Right renal pelvis (tissue), 4 donors: ENCODE results near the gene E2F2. TPM values are rescaled to one million over a fixed set of nuclear protein-coding genes. Genes with fewer than 3 reads are reported as not detected.

ENCODE experiments used
- DNase-seq, 4 donors: peaks; one replicate each; pipeline ENCODE4 v3.0.0-alpha.2; 2013; ENCODE audit warnings: low read depth in 4 of 4, low spot score in 3 of 4, missing footprints in 1 of 4
- polyA plus RNA-seq, 4 donors: library from polyadenylated mRNA; unstranded; fragments of 120-200 nt; gene quantifications; one replicate each; pipeline ENCODE4 v1.2.1, GENCODE V29; 2013; ENCODE audit not compliant: insufficient read length in 4 of 4

The E2F2 gene, protein sequence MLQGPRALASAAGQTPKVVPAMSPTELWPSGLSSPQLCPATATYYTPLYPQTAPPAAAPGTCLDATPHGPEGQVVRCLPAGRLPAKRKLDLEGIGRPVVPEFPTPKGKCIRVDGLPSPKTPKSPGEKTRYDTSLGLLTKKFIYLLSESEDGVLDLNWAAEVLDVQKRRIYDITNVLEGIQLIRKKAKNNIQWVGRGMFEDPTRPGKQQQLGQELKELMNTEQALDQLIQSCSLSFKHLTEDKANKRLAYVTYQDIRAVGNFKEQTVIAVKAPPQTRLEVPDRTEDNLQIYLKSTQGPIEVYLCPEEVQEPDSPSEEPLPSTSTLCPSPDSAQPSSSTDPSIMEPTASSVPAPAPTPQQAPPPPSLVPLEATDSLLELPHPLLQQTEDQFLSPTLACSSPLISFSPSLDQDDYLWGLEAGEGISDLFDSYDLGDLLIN
- 1 to 10 TPM; 4.4 to 5.3 (median 4.7) TPM for polyA plus RNA-seq

DNA sequence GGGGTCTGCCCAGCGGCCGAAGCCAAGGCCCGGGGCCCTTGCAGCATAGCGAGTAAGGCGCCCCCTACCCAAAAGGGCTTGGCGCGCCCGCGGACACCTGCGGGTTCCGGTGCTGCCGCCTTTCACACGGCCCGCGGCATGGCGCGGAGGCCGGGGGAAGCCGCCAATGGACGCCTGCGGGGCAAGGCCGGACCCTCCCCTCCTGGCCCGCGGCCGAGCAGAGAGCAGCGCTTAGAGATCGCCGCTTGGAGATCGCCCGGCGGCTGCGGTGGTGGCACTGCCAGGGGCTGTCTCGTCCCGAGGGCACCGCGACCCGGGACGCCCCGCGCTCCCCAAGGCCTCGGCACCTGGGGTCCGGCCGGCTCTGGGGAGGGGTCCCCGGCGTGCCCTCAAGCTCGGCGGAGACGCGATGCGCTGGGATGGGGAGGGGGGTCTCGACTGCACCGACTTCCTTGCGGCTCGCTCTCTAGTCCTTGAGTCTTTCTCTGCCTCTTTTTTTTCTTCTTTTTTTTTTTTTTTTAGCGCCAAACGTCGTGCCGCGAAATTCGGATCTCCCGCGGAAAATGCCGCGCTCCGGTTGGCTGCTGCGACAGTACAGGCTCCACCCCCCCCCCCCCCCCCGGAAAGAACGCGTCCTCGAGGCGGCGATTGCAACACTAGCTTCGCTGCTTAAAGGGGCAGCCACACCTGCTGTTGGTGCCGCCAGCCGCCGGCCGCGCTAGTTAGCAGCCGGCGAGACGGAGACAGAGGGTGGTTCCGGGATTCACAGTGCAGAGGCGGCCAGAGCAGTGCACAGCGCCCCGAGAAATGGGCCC, at the start of gene E2F2:
Gene E2F2, minus strand, starts transcription at position 487 of the 815 bp plus-strand sequence. Its CDS starts 440 bp downstream, at position 47.
- DNase-seq = peak in 2 of 4 donors; percentile 60 to 75

DNA sequence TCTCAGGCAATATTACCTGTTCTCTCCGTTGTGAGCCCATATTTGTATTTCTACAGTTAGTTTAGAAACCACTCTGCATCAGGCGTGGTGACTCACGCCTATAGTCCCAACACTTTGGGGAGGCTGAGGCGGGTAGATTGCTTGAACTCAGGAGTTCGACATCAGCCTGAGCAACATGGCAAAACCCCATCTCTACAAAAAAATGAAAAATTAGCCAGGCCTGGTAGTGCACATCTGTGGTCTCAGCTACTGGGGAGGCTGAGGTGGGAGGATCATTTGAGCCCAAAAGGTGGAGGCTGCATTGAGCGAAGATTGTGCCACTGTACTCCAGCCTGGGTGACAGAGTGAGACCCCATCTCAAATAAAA, 47.9 kb upstream of the E2F2 start:
- no peak for DNase-seq

- DNase-seq = no peak
Observed at GRCh38 chr1:23578311-23578996, 47.4 kb upstream of the E2F2 start.

DNA sequence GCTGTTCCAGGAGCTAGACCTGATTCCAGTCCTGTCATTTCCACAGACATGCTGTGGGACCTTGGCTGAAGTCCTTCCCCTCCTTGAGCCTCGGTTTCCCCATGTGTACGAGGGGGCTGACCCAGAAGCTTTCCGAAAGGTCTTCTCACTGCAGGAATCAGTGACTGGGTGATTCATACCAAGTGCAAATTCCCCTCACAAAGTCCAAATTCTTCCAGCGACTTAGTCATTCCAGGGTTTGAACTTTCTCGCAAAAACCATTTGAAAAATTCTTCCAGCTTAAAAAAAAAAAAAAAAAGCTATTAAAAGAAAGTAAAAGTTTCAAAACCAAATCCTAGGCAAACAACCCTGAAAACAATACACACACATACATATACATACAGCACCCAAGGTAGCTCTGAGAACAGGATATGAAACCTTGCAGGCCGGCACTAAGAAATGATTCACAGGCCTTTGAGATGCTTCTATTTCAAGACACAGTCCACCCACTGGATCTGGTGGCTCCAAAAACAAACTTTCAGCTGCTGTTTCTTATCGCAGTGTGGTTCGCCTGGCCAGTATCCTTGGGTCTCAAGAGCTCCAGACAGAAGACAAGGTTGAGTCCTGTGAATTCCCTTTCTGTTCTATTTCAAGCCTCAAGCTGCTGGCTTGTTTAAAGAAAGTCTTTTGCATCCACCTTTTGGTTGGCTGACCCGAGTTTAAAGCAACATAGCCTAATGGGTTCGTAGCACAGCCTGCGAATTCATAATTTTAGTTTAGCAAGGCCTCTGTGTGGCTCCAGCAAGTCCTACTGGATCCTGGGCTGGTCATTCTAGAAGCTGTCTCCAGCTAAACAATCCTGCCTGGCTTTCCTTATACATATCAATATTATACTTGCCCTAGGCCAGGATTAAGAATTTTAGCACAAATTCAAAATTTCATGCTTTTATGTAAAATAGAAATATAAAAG, 46.3 kb upstream of the E2F2 start:
- DNase-seq = no peak

DNA sequence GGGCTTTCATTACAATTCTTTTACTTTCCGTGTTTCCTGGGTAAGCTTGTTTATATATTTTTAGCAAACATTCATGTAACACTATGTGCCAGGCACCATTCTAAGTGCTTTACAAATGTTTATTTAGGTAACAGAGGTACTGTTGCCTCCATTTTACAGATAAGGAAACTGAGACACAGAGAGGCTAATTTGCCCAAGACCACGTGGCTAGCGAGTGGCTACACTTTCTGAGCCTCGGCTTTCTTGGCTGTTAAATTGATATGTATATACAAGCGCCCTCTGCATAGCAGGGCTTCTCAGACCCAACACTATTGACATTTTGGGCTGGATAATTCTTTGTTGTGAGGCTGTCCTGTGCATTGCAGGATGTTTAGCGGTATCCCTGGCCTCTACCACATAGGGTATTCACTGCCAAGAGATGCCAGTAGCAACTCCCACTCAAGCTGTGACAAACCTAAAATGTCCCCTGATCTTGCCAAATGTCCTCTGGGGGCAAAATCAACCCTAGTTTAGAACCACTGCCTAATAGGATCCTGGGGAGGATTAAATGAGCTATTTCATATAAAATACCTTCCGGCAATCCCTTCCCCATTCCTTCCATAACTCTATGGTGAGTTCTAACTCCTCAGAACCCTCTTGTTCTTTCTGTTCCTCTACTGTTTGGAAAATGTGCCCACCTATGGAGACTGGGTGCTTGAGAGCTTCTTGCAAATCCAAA, 45.5 kb upstream of the E2F2 start:
- DNase-seq = no peak

DNA sequence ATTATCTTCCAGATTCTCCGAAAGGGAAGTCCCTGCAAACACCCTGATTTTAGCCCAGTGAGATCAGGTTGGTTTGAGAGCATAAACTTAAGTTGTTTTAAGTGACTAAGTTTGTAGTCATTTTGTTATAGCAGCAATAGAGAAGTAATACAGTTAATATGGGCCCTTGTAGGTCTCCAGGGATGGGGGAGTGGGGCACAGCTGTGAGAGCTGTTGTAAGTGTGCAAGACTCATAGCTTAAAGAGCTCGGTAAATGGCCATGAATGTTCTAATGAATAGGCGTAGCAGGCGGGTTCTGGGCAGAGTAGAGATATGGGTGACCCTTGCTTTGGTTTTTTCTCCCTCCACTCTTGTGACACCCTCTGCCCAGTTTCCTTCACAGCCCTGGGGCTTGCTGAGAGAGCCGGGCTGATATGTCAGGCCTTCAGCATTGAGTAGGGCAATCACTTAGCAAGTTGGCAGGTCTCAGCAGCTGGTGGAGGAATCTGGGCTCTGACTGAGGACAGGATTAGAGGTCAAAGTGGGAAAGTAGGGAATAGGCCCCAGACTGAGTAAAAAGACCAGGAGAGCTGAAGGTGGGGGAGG, 44.3 kb upstream of the E2F2 start:
- no peak for DNase-seq

DNA sequence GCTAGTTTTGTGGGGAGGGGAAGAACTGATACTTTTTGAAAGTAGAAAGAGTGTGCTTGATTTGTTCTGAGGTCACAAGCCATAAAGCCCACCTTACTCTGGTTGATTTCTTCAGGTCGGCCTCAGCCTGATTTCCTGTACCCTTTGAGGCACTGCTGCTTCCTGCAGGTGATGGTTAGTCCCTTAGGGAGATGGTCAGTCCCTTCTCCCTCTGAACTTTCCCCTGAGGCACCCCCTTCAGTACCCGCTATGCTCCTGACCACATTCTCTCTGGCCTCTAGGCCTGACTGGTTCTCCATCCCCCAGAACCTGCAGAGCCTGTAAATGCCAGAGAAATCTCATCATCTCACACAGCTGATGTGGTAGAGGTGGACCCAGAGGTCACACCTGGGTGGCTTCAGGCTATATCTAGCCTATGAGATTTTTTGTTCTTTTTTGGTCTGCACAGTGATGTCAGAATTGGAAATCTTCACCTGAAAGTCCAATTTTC, 43.3 kb upstream of the E2F2 start:
- no peak for DNase-seq

DNA sequence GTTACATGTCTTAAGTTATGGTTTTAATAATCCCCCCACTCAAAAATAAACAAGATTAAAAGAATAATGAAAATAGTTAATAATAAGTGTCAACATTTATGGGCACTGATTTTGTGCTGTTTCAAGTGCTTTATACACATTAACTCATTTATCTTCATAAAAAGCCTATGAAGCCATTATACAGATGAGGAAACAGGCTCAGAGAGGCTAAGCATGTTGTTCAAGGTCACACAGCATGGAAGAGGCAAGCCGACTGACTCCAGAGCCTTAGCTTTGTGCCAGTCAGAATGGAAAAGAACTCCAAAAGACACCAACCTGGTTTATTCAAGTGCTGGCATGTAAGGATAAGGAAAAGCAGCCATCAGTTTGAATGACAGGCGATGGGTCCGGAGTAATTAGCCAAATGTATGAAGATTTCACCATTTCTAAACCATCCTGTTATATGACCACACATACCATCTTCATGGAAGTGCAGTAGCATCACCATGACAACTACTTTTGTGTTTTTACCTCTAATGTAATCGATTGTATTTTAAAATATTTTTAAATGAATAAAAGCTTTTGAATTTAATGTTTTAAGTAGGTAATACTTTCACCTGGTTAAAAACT, 42.6 kb upstream of the E2F2 start:
- DNase-seq = no peak

DNA sequence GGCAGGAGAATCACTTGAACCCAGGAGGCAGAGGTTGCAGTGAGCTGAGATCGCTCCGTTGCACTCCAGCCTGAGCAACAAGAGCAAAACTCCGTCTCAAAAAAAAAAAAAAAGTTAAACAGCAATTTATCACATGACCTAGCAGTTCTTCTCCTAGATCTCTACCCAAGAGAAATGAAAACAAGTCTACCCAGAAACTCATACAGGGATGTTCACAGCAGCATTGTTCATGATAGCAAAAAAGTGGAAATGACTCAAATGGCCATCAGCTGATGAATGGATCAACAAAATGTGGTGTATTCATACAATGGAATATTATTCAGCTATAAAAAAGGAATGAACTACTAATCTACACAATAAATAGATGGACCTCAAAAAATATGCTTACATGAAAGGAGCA, 40.4 kb upstream of the E2F2 start:
- no peak for DNase-seq

- DNase-seq = no peak
Observed at GRCh38 chr1:23570001-23570691, 39.1 kb upstream of the E2F2 start.

GRCh38 chr1:23568608-23569383, 37.8 kb upstream of the E2F2 start:
- DNase-seq = no peak

DNA sequence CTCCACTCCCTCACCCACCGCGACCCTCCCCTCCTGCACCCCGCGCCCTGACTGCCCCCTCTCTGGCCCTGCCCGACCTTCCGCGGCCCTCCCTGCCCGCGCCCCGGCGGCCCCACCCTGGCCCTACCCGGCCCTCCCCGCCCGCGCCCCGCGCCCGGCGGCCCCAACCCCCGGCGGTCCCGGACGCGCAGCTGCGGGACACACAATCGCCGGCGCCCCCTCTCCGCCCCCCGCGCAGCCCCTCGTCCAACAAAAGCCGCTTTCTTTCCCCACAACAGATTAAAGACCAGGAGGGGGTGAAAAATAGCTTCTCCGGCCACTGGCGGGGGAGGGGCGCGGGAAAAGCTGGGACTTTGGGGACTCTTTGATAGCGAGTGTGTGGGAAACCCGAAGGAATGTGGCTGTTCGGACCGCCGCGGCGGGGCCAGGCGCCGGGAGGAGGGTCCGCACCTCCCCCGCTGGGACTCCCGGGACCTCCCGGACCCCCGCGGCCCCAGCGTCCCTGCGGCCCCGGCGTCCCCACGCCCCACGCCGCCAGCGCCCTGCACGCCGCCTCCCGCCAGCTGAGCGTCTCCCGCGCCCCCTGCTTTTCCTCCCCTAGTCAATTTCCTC, 37.1 kb upstream of the E2F2 start:
- DNase-seq = no peak

DNA sequence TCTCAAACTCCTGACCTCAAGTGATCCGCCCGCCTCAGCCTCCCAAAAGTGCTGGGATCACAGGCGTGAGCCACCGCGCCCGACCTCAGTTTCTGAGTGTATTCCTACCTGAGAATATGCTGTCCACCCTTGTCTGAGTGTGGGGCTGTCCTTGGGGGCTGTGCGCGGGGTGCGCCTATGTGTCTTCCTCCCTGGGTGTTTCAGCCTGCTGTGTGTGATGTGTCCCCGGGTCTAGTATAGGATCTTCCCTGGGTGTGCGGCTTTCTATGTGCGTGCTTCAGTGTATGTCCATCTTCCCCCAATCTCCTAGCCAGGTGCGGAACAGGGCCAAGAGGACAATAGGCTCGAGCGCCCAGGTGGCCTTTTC, 36.6 kb upstream of the E2F2 start:
- no peak for DNase-seq

- no peak for DNase-seq
Observed at GRCh38 chr1:23566304-23566703, 35.3 kb upstream of the E2F2 start.

DNA sequence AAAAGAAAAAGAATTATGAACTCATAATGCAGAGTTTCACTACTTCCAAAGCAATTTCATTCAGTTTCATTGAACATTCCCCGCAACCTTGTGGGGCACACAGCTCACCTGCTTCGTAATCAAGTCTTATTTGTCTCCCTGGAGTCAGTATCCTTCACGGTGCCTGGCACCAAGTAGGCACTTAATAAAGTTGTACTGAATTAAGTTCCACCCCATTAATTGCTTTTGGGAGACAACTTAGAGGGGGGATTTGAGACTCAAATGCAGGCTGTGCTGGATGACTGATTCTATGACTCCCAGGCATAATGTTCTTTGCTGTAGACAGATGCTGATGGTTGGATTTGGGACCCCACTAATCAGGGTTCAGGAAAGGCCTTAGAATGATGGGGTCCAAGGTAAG, 34.7 kb upstream of the E2F2 start:
- DNase-seq = no peak

GRCh38 chr1:23564529-23565122, 33.6 kb upstream of the E2F2 start:
- DNase-seq = no peak
